HEK293T (cell line): ENCODE results near the gene RNF169.
"Not testable (repeated sequence)": the region's sequence is repeated elsewhere in the genome, so short reads cannot be mapped to it uniquely, and the experiment has no call there.

Source experiments
- CTCF ChIA-PET: fragments of 350-600 bp; formaldehyde crosslinking; extraction: SDS; loops from one replicate; lab custom pipeline; 2021; ENCODE audit warnings: antibody characterized with exemption, inconsistent platforms; lab: Yijun Ruan, JAX
- POLR2A ChIA-PET: fragments of 350-600 bp; formaldehyde crosslinking; extraction: SDS; loops from one replicate; lab custom pipeline; 2020; ENCODE audit warnings: antibody characterized with exemption, inconsistent platforms; lab: Yijun Ruan, JAX
- DNase-seq: peaks from one replicate; pipeline ENCODE4 v3.0.0; 2012; ENCODE audit warnings: mixed read lengths; ENCODE audit errors: extremely low spot score
- ARNT ChIP-seq: fragments of 450-650 bp; IDR thresholded peaks from 2 replicates; pipeline ENCODE4 v1.6.1; 2017; ENCODE audit warnings: mild to moderate bottlenecking
- BHLHE40 ChIP-seq: fragments of 450-650 bp; IDR thresholded peaks from 2 replicates; pipeline ENCODE4 v1.6.1; 2016; ENCODE audit warnings: mild to moderate bottlenecking, moderate library complexity, borderline replicate concordance
- CTBP1 ChIP-seq: fragments of 450-650 bp; IDR thresholded peaks from 2 replicates; pipeline ENCODE4 v1.6.1; 2016; ENCODE audit warnings: borderline replicate concordance
- ELF4 ChIP-seq: fragments of 450-650 bp; IDR thresholded peaks from 2 replicates; pipeline ENCODE4 v1.6.1; 2017; ENCODE audit warnings: antibody characterized with exemption
- FOXA1 ChIP-seq: fragments of 450-650 bp; IDR thresholded peaks from 2 replicates; pipeline ENCODE4 v1.6.1; 2016; ENCODE audit warnings: mild to moderate bottlenecking
- FOXK2 ChIP-seq: fragments of 450-650 bp; IDR thresholded peaks from 2 replicates; pipeline ENCODE4 v1.6.1; 2016; ENCODE audit warnings: mild to moderate bottlenecking
- FOXM1 ChIP-seq: fragments of 450-650 bp; IDR thresholded peaks from 2 replicates; pipeline ENCODE4 v1.6.1; 2017; ENCODE audit warnings: mild to moderate bottlenecking, borderline replicate concordance
- LEF1 ChIP-seq: fragments of 450-650 bp; IDR thresholded peaks from 2 replicates; pipeline ENCODE4 v1.6.1; 2017; ENCODE audit warnings: mild to moderate bottlenecking, borderline replicate concordance
- NFRKB ChIP-seq: fragments of 450-650 bp; IDR thresholded peaks from 2 replicates; pipeline ENCODE4 v1.6.1; 2016; ENCODE audit warnings: mild to moderate bottlenecking, moderate library complexity
- PKNOX1 ChIP-seq: fragments of 450-650 bp; IDR thresholded peaks from 2 replicates; pipeline ENCODE4 v1.6.1; 2016
- SP1 ChIP-seq: fragments of 450-650 bp; IDR thresholded peaks from 2 replicates; pipeline ENCODE4 v1.6.1; 2017
- SUZ12 ChIP-seq: fragments of 450-650 bp; IDR thresholded peaks from 2 replicates; pipeline ENCODE4 v1.6.1; 2016; ENCODE audit warnings: mild to moderate bottlenecking
- TARDBP ChIP-seq: fragments of 450-650 bp; IDR thresholded peaks from 2 replicates; pipeline ENCODE4 v1.6.1; 2016
- ZNF384 ChIP-seq: fragments of 450-650 bp; IDR thresholded peaks from 2 replicates; pipeline ENCODE4 v1.6.1; 2016

RNF169 gene

DNA sequence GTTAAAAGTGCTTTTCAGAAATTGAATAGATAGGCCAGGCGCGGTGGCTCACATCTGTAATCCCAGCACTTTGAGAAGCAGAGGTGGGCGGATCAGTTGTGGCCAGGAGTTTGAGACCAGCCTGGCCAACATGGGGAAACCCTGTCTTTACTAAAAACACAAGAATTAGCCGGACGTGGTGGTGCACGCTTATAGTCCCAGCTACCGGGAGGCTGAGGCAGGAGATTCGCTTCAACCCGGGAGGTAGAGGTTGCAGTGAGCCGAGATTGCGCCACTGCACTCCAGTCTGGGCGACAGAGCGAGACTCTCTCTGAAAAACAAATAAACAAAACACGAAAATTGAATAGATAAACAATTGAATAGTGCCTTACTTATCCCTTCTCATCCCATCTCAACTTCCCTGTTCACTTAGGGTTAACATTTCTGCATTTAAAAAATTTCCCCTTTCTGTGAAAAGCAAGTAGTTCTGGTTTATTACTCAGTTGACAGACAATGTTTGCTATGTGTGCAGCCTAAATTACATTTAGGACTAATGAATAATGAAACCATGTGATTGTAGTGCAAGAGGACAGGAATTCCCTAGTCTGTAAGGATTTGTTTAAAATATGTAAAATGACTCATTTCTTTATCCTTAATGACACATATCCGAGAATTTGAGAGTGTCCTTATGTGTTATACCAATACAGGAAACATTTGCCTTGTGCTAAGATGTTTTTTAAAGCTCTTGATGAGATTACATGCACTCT lies 6.0 kb downstream of the RNF169 start:
- DNase-seq = no peak
- ChIA-PET CTCF (no interaction called here), POLR2A (interaction anchor here (1.0 kb wide), 1 partner anchor 19 kb away, joined by 3 read pairs; no protein-coding TSS in a partner anchor)
- TF ChIP-seq FOXM1 (no peak), PKNOX1 (no peak)

GRCh38 chr11:74755395-74755995 lies 6.8 kb downstream of the RNF169 start:
- POLR2A ChIA-PET = no interaction called here

DNA sequence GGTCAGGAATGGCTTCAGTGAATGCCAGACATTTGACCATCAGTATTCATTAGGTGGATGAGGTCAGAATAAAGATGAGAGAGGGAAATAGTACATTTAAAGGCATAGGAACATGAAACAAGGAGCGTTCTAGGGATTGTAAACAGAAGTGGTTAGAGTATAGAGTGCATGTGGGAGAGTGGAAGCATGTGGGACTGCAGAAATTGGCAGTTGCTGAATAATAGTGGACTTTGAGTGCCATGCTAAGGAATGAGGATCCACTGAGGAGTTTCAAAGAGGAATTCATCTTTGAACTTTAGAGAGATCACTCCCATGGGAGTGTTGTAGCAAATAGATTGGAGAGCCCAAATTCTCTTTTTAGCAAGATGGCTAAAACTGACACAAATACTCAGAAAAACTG lies 7.9 kb downstream of the RNF169 start:
- DNase-seq = no peak
- TF ChIP-seq SUZ12 (no peak), NFRKB (no peak), ELF4 (no peak), BHLHE40 (no peak), CTBP1 (no peak), SP1 (no peak), ARNT (no peak), ZNF384 (no peak), FOXA1 (no peak), FOXM1 (no peak), PKNOX1 (no peak)
- POLR2A ChIA-PET = no interaction called here
- CTCF ChIA-PET = no interaction called here

More at GRCh38 chr11:74755395-74755995, 6.8 kb downstream of the RNF169 start:
- DNase-seq = no peak
- CTCF ChIA-PET = no interaction called here
- TF ChIP-seq ELF4 = no peak
- no peak for TF ChIP-seq PKNOX1
- TF ChIP-seq FOXK2 = no peak
- no peak for TF ChIP-seq SP1
- no peak for TF ChIP-seq CTBP1
- no peak for TF ChIP-seq ZNF384
- TF ChIP-seq LEF1 = no peak
- TF ChIP-seq ARNT = no peak
- TF ChIP-seq BHLHE40 = no peak
- TF ChIP-seq FOXM1 = no peak
- no peak for TF ChIP-seq TARDBP
- TF ChIP-seq SUZ12 = no peak
- no peak for TF ChIP-seq FOXA1

- no peak for DNase-seq
- CTCF ChIA-PET = no interaction called here
- POLR2A ChIA-PET = no interaction called here
- TF ChIP-seq NFRKB (no peak), FOXK2 (no peak), FOXM1 (no peak), CTBP1 (no peak), LEF1 (no peak), PKNOX1 (no peak)
Measured at GRCh38 chr11:74766905-74767304, 18.3 kb downstream of the RNF169 start.

- CTCF ChIA-PET, POLR2A ChIA-PET, DNase-seq: not testable (repeated sequence)
Measured at GRCh38 chr11:74768172-74768651, 19.6 kb downstream of the RNF169 start.

DNA sequence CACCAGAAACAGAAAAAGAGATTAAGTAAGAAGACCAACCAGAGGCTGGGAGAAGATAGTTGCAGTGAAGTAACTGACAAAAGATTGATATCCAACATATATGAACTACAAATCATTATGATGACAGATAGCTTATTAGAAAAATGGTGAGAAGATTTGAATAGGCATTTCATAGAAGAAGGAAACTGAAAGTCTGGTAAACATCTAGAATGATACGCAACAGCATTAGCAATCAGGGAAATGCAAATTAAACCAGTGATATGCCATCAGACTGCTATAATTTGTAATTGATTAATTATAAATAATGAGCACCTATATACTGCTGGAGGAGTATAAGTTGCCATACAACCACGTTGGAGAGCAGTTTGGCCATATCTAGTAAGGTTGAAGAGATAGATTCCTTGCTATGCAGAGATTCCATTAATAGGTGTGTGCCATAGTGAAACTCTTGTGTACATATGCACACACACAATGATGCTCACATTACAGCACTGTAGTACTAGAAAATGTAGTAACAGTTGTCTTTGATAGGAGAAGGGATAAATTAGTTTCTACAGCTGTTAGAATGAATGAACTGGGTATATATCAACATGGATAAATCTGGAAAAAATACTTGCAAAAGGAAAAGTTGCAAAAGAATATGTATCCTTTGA lies 20.5 kb downstream of the RNF169 start:
- no peak for TF ChIP-seq SUZ12
- no peak for TF ChIP-seq FOXM1
- TF ChIP-seq SP1 = no peak
- no peak for TF ChIP-seq ELF4
- no peak for TF ChIP-seq CTBP1
- no peak for TF ChIP-seq NFRKB
- no peak for TF ChIP-seq FOXA1
- TF ChIP-seq ARNT = no peak
- no peak for TF ChIP-seq FOXK2
- POLR2A ChIA-PET = no interaction called here
- DNase-seq = no peak
- CTCF ChIA-PET = no interaction called here
